Islet precursor cell (in vitro differentiated cells): Measurements from ENCODE around the gene GEMIN5.

Experiments used
- DNase-seq: peaks from one replicate; pipeline ENCODE4 v3.0.0-alpha.2; 2018

Gene GEMIN5

GRCh38 chr5:154878642-154879335 is 59.2 kb downstream of the GEMIN5 start:
- no peak for DNase-seq

GRCh38 chr5:154873791-154874331 is 64.2 kb downstream of the GEMIN5 start:
- no peak for DNase-seq

GRCh38 chr5:154871734-154872133 is 66.3 kb downstream of the GEMIN5 start:
- DNase-seq = no peak

GRCh38 chr5:154868702-154869101 is 69.3 kb downstream of the GEMIN5 start:
- peak; percentile 77 for DNase-seq

GRCh38 chr5:154866841-154867240 is 71.2 kb downstream of the GEMIN5 start:
- DNase-seq = no peak

GRCh38 chr5:154865466-154866184 is 72.4 kb downstream of the GEMIN5 start:
- DNase-seq = no peak

GRCh38 chr5:154863291-154864080 is 74.5 kb downstream of the GEMIN5 start:
- DNase-seq = no peak

GRCh38 chr5:154862766-154863165 is 75.2 kb downstream of the GEMIN5 start:
- DNase-seq = no peak

GRCh38 chr5:154861946-154862345 is 76.1 kb downstream of the GEMIN5 start:
- no peak for DNase-seq

GRCh38 chr5:154860765-154861164 is 77.2 kb downstream of the GEMIN5 start:
- DNase-seq = no peak

- peak; percentile 78 for DNase-seq
These were observed 77.9 kb downstream of the GEMIN5 start for GRCh38 chr5:154860123-154860522.

GRCh38 chr5:154858972-154859871 is 78.8 kb downstream of the GEMIN5 start:
- DNase-seq = no peak

GRCh38 chr5:154858297-154858971 is 79.6 kb downstream of the GEMIN5 start, which contains the start of gene CNOT8:
Gene CNOT8 (plus strand): TSS chr5:154858627. CDS start chr5:154863279, 4,652 bp downstream.
- peak; percentile 99 for DNase-seq

GRCh38 chr5:154857530-154858296 is 80.3 kb downstream of the GEMIN5 start:
- DNase-seq = peak; percentile 97

GRCh38 chr5:154851351-154851750 is 86.7 kb downstream of the GEMIN5 start:
- peak; percentile 16 for DNase-seq

GRCh38 chr5:154850255-154851062 is 87.6 kb downstream of the GEMIN5 start, which contains the start of gene FAXDC2:
Gene FAXDC2 (minus strand): TSS chr5:154850603. CDS start chr5:154838178, 12,425 bp downstream.
- peak; percentile 91 for DNase-seq

GRCh38 chr5:154849791-154850201 is 88.2 kb downstream of the GEMIN5 start:
- no peak for DNase-seq

GRCh38 chr5:154849264-154849785 is 88.7 kb downstream of the GEMIN5 start:
- DNase-seq = no peak

GRCh38 chr5:154844809-154845208 is 93.2 kb downstream of the GEMIN5 start:
- DNase-seq = no peak
